G401 (cell line): Measurements from ENCODE around the gene GNG10. TPM values are rescaled to one million over a fixed set of nuclear protein-coding genes. Genes with fewer than 3 reads are reported as not detected.

Source experiments
- DNase-seq: peaks from one replicate; pipeline ENCODE4 v3.0.0-alpha.2; 2015; ENCODE audit warnings: low spot score
- in situ Hi-C: cut with HindIII; loops from 2 replicates; pipeline ENCODE4 v1.10.0; 2016; ENCODE audit warnings: low sequenced_read_pairs, mixed read lengths
- total RNA-seq: library from RNA; depleted of rRNA; stranded (reverse); fragments of >200 nt; shearing (Covaris generic); gene quantifications from 2 replicates; pipeline ENCODE4 v1.2.3, GENCODE V29; 2014; rRNA removed

The GNG10 gene
- total RNA-seq, 1 experiment from 2014 or later: 218 TPM

DNA sequence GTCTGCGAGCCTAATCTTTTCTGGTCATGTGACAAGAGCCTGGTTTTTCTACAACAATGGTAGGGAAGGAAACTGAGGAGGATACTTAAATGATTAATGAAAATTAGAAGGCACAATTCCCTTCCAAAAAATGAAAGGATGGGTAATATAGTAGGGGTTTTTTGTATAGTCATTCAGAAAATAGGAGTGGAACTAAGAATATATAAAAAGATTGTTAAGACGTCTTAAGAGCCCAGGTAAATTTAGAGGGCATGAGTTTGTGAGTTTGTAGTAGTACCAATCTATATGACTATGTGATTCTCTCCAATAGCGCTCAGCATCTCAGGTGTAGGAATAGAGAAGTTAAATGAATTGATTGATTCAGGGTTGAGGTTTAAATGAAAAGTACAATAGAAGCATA, 50.1 kb downstream of the GNG10 start:
- no peak for DNase-seq
- in situ Hi-C loops: no loop called here

DNA sequence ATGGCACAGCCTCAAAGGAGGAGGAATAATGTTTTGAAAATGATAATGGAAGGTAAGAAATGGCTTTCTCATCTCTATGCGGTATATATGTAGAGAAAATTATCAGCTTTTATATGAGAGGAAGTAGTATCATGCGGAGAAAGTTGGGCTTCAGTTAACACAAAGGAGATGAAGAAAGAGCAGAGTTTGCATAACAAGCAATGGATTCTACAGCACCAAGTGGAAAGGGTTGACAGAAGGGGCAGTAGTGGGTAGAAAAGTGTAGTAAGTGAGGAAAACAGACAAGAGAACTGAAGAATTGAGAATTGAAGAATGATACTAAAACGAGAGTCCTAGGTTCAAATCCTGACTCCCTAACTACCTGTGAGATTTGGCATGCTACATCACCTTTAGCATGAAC, 51.0 kb downstream of the GNG10 start:
- in situ Hi-C loops: no loop called here
- DNase-seq: no peak

DNA sequence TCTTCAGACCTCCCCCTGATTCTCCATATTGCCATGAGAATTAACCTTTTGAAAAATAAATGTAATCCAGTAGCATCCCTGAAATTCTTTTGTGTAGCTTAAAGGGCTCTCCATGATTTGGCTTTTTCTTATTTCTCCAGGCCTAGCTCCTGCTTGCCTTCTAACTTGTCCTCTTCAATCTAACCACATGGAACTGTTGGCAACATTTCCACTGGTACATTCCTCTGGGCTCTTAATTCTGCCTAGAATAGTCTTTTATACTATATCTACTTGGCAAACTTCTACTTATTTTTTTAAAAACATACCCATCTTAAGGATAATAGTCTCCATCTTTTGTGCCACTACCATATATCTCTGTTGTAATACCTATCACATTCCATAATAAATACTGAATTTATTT, 54.1 kb downstream of the GNG10 start:
- in situ Hi-C loops: no loop called here
- DNase-seq: no peak

DNA sequence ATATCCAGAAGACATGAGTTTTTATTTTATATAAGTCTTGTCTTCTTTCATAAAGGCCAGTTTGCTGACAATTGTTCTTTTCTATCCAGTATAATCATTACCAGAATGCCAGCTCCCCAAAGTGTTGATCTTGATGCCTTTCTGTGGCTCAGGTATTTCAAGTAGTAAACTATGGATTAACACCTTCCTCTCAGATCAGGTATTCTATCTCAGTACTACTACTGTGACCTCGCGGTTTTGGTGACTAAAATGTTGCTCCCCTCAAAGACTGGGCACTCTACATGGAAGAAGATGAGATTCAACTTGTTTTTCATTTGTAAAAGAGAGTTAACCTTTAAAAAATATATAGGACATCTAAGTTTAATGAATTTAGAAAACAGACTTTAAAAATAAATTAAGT, 58.1 kb downstream of the GNG10 start:
- in situ Hi-C loops: no loop called here

More for the DNA sequence above, 58.1 kb downstream of the GNG10 start:
- DNase-seq: no peak

Other genes starting within 250 kb of the GNG10 start
- gene ECPAS, start 177.2 kb upstream of the GNG10 start, total RNA-seq: 52.1 and 55.9 TPM in 2 replicates
- 6.5 and 7.5 TPM in 2 replicates for gene ZNF483, start 136.4 kb upstream of the GNG10 start, total RNA-seq
- gene PTGR1, start 62.0 kb upstream of the GNG10 start, total RNA-seq: 2.4 and 3.0 TPM in 2 replicates
- gene DNAJC25, start 30.3 kb upstream of the GNG10 start, total RNA-seq: 8.7 and 11.4 TPM in 2 replicates
- not detected in 2 replicates for gene SHOC1, start 133.3 kb downstream of the GNG10 start, total RNA-seq
- gene UGCG, start 235.2 kb downstream of the GNG10 start, total RNA-seq: 147 and 192 TPM in 2 replicates